HG03571 (cell line): ENCODE measurements around the gene AGK.

Experiments
- ATAC-seq: cut with Tn5 transposase; IDR thresholded peaks from one replicate; pipeline ENCODE4 v1.9.1; 2021; ENCODE audit not compliant: unreplicated experiment

Gene AGK

DNA sequence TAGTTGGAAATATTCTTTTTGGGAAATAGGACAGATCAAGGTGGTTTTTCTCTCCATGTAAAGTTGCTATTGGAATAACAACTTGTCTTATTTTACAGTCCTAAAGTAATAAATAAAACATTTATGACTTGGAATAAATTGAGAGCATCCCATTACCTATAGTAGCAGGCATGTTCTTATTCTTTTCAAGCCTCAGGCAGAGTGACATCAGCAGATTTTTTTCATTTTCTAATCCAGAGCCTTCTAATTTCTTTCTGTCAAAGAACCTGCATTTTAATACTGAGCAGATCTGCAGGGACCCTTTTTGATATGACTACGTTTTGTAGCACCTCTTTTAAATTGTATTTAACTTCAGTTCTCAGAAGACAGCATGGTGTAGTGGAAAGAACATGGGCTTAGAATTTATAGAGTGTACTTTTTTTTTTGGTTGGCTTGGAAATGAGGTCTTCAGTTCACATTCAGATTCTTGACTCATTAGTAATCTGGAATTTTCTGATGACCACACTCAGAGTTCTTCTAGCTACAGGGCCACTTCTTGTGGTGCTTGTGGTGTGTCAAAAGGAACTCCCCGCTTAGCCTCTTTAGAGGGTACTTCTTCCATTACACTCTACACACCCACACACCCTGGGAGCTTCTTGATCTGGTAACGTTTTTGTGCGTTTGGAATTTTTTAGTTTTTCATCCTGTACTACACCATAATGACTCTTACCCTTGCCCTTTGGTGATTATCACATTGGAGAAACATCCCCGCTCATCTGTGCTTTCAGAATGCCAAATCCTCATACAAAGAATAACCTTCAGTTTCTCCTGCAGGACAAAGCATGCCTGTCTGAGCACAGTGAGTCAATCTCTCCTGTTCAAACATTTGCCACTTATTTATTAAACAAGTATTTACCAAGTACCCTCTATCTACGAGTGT, 34.6 kb downstream of the AGK start:
- peak; percentile 75 for ATAC-seq

DNA sequence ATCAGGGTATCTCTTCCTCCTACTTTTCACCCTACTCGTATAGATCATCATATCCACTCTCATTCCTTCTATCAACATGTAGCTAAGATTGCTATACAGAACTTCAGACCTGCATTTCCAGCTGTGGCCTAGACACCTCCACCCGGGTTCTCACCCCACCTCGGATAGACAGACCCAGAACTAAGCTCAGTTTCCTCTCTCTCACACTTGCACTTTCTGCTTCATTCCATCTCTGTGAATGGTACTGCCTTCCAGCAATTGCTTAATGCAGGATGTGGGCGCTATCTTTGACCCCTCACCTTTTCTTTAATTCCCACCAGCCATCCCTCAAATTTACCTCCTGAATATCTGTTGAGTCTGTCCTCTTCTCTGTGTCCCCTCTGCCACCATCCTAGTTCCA, 35.7 kb downstream of the AGK start:
- ATAC-seq, result no peak

DNA sequence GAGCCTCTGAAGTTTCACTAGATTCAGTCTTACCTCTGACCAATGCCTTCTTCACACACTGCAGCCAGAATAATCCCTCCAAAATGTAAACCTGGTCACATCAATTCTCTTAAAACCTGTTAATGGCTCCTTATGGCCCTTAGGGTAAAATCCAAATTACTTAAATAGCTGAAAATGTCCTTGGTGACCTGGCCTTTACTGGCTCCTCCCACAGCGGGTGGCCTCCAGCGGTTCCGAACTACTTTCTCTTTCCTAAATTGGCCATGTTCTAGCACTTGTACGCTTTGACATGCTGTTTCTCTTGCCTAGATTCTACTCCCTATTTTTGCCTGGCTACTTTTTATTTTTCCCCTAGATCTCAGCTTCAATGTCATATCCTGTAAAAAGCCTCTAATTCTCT, 36.1 kb downstream of the AGK start:
- ATAC-seq, result no peak

DNA sequence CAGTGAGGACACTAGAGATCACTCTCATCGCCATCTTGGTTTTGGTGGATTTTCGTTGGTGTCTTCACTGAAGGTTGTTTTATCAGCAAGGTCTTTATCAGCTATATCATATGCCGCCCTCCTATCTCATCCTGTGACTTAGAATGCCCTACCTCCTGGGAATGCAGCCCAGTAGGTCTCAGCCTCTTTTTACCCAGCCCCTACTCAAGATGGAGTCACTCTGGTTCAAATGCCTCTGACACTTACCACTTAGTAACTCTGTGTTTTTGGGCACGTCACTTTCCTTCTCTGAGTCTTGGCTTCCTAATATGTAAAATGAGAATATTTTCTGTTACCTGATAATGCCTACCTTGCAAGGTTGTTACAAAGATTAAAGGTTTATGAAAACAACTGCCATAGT, 37.7 kb downstream of the AGK start:
- no peak for ATAC-seq

DNA sequence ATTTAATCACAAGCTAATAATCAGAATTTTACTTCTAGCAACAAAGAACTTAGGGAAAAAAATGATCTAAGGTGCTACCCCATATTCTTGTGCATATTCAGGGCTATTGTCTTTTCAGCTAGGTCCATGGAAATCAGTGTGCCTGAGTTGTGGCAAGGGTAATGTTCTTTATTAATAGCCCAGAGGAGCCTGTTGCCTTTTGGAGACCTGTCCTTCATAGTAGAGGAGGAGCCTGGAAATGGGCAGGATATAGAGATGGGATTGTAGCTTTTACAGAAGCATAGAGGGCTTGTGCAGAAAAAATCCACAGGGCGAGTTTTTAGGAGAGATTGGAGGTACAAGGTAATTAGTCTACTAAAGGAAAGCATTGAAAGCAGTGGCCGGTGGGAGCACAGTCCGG, 38.9 kb downstream of the AGK start:
- no peak for ATAC-seq

DNA sequence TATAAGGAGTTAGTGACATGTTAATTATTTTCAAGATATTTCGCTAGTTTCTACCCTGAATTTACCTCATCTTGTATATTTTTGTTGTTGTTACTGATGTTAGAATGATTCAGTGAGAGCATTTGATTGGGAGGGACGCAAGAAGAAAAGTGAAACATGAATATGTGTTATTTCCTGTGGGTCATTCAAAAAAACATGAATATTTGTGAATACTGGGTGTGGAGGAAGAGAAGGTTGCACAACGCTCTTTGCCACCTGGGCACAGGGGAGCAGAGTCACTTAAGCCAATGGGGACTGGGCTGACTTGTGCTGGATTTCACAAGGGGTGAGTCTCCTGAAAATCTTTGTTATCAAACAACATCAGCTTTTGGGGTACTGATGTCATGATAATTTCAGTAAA, 39.5 kb downstream of the AGK start:
- no peak for ATAC-seq

DNA sequence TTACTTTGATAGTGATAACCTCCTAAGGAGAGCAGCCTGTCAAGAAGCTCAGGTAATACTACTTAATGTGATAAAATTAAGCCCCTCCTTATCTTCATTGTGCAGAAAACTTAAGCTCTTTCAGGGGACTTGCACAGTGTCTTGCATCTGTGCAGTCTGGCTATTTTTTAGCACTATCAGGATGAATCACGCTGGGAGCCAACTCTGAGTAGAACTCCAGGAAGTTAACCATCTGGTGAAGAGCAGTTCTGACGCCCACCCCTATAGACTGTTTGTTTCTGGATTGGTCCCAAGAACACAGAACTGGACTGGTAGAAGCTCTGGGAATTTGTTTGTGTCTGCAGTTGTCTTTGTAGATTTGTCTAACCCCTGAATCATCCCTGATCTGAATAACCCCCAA, 41.9 kb downstream of the AGK start:
- ATAC-seq, result no peak

DNA sequence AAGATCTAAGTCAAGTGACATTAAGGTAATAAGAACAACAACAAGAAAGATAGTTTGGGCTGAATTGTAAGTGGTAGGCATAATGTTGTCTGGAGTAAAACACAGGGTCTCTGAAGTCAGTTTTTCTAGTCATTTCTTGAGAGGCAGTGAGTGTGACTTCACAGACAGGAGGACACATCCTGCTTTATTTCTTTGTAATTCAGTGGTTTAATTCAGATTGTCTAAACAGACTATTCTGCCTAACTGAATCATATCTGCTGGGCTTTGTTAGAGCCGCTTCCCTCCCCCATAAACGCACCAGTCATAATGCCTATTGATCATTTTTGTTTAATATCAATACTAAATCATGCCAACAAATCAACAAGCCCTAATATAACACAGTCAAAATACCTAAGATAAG, 46.8 kb downstream of the AGK start:
- ATAC-seq, result no peak

DNA sequence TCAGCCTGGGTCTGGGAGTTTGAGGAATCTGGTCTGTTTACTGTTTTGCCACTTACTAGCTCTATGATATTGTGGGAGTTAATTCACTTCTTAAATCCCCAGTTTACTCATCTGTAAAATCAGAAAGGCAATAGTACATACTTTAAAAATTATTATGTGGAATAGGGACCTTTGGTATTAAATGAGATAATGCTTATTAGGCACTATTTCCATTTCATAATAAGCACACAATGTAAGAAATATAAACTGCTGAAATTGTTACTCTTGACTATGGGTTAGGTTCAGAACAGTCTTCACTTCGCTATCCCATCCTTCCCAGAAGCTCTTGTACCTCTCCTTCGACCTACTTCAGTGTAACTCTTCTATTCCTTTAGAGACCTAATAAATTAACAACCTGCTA, 47.2 kb downstream of the AGK start:
- ATAC-seq, result no peak

DNA sequence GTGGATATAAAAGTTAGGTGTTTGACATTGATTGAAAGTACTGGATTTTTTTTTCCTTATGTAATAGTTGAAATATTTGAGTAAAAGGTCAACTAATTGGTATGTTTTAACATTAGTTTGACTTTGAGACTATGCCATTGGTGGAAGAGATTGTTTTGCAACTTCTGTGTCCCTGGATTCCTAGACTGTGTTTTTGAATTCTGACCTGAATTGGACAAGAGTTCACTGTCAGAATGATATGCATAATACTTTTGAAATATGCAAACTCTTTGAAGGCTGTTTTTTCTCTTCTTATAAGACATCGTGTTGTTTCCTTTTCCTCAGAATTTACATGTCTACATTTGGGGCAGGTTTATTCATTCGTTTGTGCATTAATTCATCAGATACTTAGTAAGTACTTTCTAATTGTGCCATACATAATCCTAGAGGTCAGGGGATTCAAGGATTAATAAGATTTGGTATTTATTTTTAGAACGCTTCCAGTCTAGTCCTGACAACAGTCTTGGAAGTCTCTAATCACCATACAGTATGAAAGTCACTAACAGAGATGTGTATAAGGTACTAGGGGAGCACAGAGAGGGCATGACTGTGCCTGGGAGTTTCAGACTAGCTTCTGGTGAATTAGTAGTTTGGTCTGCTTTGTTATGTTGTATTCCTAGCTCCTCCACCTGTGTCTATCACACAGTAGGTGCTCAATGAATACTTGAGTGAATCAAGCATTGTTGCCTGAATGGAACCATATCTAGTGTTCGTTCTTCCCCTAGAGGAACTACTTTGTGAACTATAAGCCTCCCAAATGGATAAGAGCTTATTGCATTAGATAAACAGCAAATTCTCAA, 49.2 kb downstream of the AGK start:
- ATAC-seq, result no peak

DNA sequence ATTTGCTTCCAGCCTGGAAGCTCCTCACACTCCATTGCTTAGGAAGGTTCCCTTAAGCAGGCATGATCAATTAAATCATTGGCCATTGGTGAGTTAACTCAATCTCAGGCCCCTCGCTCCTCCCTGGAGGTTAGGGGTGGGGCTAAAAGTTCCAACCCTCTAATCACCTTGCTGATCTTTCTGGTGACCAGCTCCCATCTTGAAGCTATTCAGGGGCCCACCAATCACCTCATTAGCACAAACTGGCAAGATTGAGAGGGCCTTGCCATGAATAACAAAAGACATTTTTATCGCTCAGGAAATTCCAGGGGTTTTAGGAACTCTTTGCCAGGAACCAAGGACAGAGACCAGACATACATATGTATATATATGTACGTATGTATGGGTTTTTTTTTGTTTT, 58.4 kb downstream of the AGK start:
- ATAC-seq, result no peak

DNA sequence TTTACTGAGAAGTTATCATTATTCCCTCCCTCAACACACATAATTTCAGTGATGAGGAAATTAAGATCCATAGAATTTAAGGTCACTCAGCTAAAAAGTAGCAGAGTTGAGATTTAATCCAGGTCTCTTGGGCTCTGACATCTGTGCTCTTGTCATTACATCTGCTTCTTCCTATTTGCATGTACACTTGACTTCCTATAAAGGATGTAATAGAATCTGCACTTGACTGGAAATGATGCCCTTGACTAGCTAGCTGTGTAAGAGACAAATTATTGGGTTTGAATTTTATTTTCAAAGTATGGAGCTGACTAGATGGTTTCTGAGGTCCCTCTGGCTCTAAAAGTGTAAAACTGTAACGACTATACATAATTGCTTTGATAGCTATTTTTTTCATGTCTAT, 59.5 kb downstream of the AGK start:
- ATAC-seq, result no peak

DNA sequence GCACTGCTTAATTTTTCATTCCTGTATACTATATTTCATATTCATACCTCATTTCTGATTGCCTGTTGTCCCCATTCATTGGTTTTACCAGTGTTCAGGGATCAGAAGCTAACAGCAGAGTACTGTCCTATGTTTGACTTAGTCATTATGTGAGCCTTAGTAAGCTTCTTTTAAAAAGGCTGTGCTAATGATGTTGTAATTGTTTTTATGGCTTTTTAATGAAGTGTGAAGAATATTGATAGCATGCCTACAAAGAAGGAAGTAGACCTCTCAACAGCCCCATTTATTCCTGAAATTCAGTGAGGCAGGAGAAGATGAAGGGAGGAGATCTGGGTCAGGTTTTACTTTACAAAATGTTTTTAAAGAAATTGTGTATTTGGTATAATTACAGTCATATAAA, 61.7 kb downstream of the AGK start:
- no peak for ATAC-seq

DNA sequence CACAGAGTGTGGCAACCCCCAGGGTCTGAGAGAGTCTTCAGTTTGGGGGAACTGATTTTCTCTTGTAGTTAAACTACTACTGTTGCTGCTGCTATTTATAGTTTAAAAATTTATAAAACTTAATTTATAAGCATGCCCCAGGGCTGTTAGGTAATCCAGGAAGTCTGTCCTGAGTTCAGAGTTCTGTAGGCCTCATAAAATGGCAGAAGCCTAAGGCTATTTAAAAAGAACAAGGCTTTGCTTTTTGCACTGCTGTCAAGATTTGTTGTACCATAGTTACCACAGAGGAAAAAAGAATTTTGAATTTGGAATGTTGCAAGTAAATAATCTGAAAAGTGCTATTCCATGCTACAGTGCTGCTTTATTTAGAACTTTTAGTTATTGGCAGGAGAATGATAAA, 66.1 kb downstream of the AGK start:
- no peak for ATAC-seq

DNA sequence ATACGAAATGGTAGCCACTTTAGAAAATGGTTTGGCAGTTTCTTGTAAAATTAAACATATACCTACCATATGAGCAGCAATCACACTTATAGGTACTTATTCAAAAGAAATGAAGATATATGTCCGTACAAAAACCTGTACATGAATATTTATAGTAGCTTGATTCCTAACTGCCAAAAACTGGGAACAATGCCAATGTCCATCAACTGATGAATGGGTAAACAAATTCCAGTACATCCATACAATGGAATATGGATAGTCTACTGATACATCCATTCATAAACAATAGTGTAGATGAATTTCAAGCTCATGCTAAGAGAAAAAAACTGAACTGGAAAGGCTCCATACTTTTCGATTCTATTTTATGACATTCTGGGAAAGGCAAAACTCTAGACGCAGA, 68.5 kb downstream of the AGK start:
- no peak for ATAC-seq

DNA sequence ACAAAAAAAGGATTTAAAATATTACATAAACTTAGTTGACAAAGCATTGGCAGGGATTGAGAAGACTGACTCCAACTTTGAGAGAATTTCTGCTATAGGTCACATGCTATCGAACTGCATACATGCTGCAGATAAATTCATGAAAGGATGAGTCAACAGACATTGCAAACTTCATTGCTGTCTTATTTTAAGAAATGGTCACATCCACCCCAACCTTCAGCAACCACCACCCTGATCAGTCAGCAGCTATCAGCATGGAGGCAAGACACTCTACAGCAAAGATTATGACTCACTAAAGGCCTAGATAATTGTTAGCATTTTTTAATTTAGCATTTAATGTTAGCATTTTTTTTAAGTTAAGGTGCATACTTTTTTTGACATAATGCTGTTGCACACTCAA, 73.6 kb downstream of the AGK start:
- no peak for ATAC-seq

DNA sequence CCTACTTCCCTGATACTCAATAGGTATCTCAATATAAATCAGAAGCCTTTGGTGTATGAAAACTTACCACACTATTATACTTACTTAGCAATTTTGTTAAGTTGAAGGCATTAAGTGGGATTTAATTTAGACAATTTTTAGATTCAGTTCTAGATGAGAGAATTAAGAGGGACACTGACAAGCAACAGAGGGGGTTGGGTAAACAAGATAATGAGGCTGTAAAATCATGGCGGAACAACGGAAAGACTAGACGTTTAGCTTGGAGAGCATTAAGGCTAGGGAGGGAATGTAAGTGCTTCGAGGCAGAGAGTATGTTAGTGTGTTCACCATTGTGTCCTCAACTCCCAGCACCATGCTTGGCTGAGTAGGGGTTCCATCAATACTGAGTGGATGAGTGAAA, 79.4 kb downstream of the AGK start:
- ATAC-seq, result no peak

DNA sequence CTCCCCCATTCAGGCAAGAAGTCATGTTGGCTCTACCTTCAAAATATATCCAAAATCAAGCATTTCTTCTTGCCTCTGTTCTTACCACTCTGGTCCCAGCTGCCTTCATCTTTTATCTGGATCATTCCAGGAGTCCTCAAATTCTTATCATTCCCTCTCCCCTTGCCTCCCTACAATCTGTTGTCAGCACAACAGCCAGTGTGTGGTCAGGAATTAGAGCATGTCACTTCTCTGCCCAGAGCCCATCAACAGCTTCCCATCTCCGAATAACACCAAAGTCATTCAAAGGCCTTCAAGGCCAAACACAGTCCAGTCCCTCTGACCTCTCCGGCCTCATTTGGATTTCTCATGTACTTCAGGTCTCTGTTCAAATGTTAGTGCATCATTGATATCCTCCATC, 80.3 kb downstream of the AGK start:
- no peak for ATAC-seq

DNA sequence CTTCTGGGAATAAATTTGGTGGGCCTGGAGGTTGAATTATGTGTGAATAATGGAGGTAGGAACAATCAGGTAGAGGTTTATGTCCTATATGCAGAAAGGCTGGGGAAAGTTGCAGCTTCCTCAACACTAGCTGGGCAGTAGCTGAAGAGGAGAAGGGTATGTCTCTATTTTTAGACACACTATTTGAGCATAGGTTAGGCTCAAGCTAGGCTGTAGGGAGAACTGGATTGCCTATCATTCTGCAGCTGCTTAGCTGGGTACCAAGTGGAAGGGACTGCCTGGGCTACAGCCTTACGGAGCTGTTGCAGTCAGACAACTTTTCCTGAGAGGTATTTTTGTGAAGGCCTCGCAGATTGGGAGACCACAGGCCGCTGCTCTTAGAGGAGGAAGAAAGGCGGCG, 82.9 kb downstream of the AGK start:
- ATAC-seq, result no peak

DNA sequence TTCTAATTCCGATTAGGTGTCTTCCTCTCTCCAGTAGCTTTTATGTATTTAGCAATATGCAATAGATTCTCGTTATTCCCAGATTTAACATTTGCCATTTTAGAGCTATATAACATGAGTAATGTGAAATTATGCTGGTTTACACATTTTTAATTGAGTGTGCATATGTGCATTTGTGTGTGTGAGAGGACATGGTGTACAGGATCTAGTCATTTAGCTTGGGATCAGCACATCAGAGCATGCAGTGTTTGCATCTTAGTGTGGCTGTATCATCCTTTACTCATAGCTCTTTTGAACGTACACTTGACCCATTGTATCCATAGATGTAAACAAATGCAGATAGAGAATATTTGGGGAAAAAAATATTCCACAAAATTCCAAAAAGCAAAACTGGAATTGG, 84.8 kb downstream of the AGK start:
- no peak for ATAC-seq

DNA sequence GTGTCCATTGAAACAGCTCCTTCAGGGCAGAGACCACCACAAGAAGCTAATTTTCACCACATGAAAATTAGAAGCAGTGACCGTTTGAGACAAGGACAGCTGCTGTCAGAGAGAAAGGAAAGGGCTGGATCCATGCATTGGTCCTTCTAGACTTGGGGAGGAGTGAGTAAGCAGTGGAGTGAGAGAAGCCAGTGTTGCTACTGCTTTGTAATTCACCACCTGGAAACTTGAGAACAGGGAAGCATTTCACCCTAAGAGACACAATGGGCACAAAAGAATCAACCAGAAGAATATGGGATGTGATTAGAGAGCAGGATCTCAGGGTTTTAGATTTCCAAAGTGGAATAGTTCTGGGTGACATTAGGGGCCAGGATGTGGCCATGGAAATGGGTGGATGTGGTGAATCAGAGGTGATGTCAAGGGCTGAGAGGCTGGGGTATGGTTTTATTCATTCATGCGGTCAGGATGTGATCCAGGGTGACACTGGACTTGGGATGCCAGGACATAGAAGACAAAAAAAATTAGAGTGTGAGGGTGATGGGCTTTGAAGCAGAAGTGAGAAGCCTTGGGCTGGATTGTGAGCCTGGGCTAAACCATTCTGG, 89.1 kb downstream of the AGK start:
- ATAC-seq, result no peak

DNA sequence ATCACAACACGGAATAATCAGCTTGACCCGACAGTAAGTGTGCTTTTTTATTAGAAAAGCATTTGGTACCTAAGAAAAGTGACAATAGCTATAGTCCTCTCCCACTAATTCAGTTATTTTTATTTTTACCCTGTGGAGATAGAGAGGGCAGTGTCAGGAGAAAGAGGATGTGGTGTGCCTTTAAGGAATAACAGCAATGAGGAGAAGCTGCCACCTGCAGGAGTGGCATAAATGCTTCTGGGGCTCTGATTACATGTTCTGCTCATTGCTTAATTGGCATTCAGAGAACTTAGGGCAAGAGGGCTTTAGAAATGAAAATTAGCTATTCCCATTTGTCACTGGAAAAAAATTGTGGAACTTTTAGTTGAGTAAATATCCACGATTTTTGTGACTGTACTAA, 90.7 kb downstream of the AGK start:
- ATAC-seq, result no peak
